Measurements from ENCODE around the gene EYS.

EYS gene

GRCh38 chr6:64155063-64155462 lies 1552.0 kb downstream of the EYS start:
- Mint-ChIP-seq H3K9me3 (no peaks in the 10 kb centered on the region), H3K36me3 (ENCODE audit: low read depth) (no peaks in the 10 kb centered on the region), H3K4me1 (no peaks in the 10 kb centered on the region), H3K27ac (no peak overlapping the region), H3K27me3 (ENCODE audit: low read depth, poor library complexity) (no peaks in the 10 kb centered on the region), H3K4me3 (no peak overlapping the region)
- no peak for DNase-seq
- no peak for TF ChIP-seq CTCF (IDR thresholded peaks at IDR 0.05)

- H3K36me3 Mint-ChIP-seq (ENCODE audit: low read depth): no peaks in the 10 kb centered on the region
- no peak overlapping the region for H3K27ac Mint-ChIP-seq
Observed at GRCh38 chr6:64146876-64147275, 1560.2 kb downstream of the EYS start.

GRCh38 chr6:64146094-64146493 lies 1560.9 kb downstream of the EYS start:
- H3K9me3 Mint-ChIP-seq: no peaks in the 10 kb centered on the region
- peaks cover 3% of the 10 kb centered on the region for H3K27me3 Mint-ChIP-seq (ENCODE audit: low read depth, poor library complexity)
- no peak overlapping the region for H3K4me3 Mint-ChIP-seq
- no peaks in the 10 kb centered on the region for H3K4me1 Mint-ChIP-seq
- DNase-seq: no peak
- H3K27ac Mint-ChIP-seq: no peak overlapping the region
- no peak for TF ChIP-seq CTCF (IDR thresholded peaks at IDR 0.05)
- H3K36me3 Mint-ChIP-seq (ENCODE audit: low read depth): no peaks in the 10 kb centered on the region

More at GRCh38 chr6:64146876-64147275, 1560.2 kb downstream of the EYS start:
- DNase-seq: no peak
- no peak for TF ChIP-seq CTCF (IDR thresholded peaks at IDR 0.05)
- Mint-ChIP-seq H3K27me3 (ENCODE audit: low read depth, poor library complexity) (peaks cover 3% of the 10 kb centered on the region), H3K9me3 (no peaks in the 10 kb centered on the region), H3K4me1 (no peaks in the 10 kb centered on the region), H3K4me3 (no peak overlapping the region)

DNA sequence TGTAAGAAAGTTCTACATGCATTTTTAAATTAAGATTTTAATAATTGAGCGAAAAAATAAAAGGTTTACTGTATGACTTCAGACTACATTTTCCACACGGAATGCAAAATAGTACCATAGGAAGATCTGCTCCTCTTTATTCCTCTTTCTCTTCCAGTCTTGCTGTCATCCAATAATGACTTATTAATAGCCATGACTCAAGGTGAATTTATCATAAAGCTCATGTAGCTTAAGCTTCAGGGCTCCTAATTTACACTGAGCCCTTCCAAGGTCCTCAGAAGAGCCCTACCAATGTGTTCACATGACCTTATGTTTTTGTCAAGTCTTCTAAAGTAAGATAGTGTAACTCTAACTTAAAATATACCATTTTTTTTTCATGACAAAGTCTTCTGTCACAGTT lies 1561.4 kb downstream of the EYS start:
- Mint-ChIP-seq H3K4me1 (no peaks in the 10 kb centered on the region), H3K4me3 (no peak overlapping the region), H3K27ac (no peak overlapping the region), H3K27me3 (ENCODE audit: low read depth, poor library complexity) (peaks cover 3% of the 10 kb centered on the region), H3K9me3 (no peaks in the 10 kb centered on the region), H3K36me3 (ENCODE audit: low read depth) (no peaks in the 10 kb centered on the region)
- TF ChIP-seq CTCF (IDR thresholded peaks at IDR 0.05): no peak
- DNase-seq: no peak

DNA sequence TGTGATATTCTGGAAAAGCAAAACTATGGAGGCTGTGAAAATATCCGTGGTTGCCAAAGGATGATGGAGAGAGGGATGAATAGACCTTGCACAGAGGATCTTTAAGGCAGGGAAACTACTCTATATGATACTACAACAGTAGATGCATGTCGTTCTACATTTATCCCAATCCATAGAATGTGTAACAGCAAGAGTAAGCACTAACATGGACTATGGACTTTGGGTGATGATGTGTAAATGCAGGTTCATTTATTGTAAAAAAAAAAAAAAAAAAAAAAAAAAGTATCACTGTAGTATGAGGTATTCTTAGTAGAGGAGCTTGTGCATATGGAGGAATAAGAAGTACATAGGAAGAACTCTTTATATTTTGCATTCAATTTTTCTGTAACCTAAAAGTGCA lies 1563.9 kb downstream of the EYS start:
- DNase-seq: no peak
- Mint-ChIP-seq H3K9me3 (no peaks in the 10 kb centered on the region), H3K27me3 (ENCODE audit: low read depth, poor library complexity) (peaks cover 3% of the 10 kb centered on the region), H3K27ac (no peak overlapping the region), H3K36me3 (ENCODE audit: low read depth) (no peaks in the 10 kb centered on the region), H3K4me1 (no peaks in the 10 kb centered on the region), H3K4me3 (no peak overlapping the region)
- no peak for TF ChIP-seq CTCF (IDR thresholded peaks at IDR 0.05)

DNA sequence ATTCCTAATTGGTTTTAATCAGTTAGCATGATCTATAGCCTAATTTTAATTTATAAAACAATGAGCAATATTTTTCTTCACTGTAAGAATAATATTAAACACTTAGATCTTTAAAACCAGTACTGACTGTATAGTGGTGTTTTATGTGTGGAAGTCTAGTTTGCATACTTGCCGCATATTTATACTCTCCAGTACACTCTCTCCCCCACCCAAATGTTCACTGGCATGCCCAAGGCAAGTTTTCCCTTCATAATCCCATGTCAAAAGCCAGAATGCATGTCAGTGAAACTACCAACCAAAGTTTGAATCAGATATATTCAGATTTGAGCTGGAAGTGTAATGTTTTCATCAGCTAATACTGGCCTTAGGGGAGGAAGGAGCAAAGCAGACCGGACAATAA lies 1565.3 kb downstream of the EYS start:
- Mint-ChIP-seq H3K27ac (no peak overlapping the region), H3K9me3 (no peaks in the 10 kb centered on the region), H3K4me3 (no peak overlapping the region), H3K36me3 (ENCODE audit: low read depth) (no peaks in the 10 kb centered on the region), H3K4me1 (no peaks in the 10 kb centered on the region), H3K27me3 (ENCODE audit: low read depth, poor library complexity) (no peaks in the 10 kb centered on the region)
- no peak for DNase-seq
- TF ChIP-seq CTCF (IDR thresholded peaks at IDR 0.05): no peak
